Esophagus (tissue), 2 donors: Measurements from ENCODE around the gene PRKD1. TPM values are rescaled to one million over a fixed set of nuclear protein-coding genes. Genes with fewer than 3 reads are reported as not detected.

ENCODE experiments used
- H3K27ac ChIP-seq, 2 donors: one replicate each; pipeline ENCODE4 v1.5.1; 2013; ENCODE audit warnings: low read depth in 2 of 2, mild to moderate bottlenecking in 2 of 2, inconsistent platforms in 1 of 2, low read length in 1 of 2, moderate library complexity in 1 of 2
- H3K27me3 ChIP-seq, 2 donors: one replicate each; pipeline ENCODE4 v1.6.1; 2013; ENCODE audit warnings: low read length in 2 of 2, control low read depth in 1 of 2, mild to moderate bottlenecking in 1 of 2; ENCODE audit not compliant: insufficient read depth in 2 of 2, control insufficient read depth in 1 of 2
- H3K36me3 ChIP-seq, 2 donors: one replicate each; pipeline ENCODE4 v1.6.1; 2013; ENCODE audit warnings: low read length in 1 of 2; ENCODE audit not compliant: control insufficient read depth in 2 of 2, insufficient read depth in 2 of 2
- H3K4me1 ChIP-seq, 2 donors: one replicate each; pipeline ENCODE4 v1.6.1; 2013; ENCODE audit warnings: low read length in 1 of 2; ENCODE audit not compliant: control insufficient read depth in 2 of 2, insufficient read depth in 2 of 2
- H3K4me3 ChIP-seq, 2 donors: one replicate each; pipeline ENCODE4 v1.5.1; 2013; ENCODE audit warnings: low read length in 2 of 2, mild to moderate bottlenecking in 2 of 2, low read depth in 1 of 2, moderate library complexity in 1 of 2
- H3K9me3 ChIP-seq, 2 donors: one replicate each; pipeline ENCODE4 v1.6.1; 2013; ENCODE audit warnings: mild to moderate bottlenecking in 2 of 2, low read depth in 1 of 2, low read length in 1 of 2, moderate library complexity in 1 of 2; ENCODE audit not compliant: control insufficient read depth in 2 of 2, insufficient read depth in 1 of 2
- WGBS, 2 donors: extraction: QIAGEN DNeasy Blood & Tissue Kit; methylation state at CpG; one replicate each; pipeline ENCODE4 v1.1.7; 2013; 5-methylcytosine and 5-hydroxymethylcytosine counted together
- polyA plus RNA-seq, 2 donors: library from polyadenylated mRNA; stranded (reverse); fragments of 200-250 nt; gene quantifications; one replicate each; pipeline ENCODE4 v1.2.3, GENCODE V29; 2013
- donor health status: healthy with polysubstance abuse.
- donor health status: Bipolar disorder and iron deficiency.

Gene PRKD1
- polyA plus RNA-seq, 2 donors: 1.1 to 1.4 TPM

DNA sequence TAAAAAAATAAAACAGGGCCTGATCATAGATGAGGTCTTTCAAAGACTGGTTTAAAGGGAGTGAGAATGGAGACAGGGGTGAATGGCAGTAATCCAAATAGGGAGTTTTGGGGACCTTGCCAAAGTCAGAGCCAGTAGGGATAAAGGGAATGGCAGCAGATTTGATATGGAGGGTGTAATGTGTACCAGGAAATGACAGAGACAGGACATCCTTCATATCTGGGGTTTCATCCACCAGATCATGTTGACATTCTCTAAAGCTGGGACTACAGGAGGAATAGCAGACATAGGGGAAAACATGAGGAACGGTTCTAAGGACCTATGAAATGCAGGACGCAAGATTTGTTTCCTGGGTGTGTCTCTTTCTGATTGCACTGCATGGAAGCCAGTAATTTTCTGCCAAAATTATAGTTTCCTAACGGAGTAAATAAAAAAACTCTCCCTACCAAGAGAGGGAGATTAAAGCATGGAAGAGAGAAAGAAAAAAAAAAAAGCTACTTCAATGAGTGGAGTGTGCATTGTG, 169.9 kb downstream of the PRKD1 start:
- 53 to 62% methylated on average over 3 of the region's 3 CpGs for WGBS, 2 donors
- Histone ChIP-seq H3K27me3 (no peaks in the 10 kb centered on the region), H3K4me3 (no peak overlapping the region), H3K27ac (no peak overlapping the region), H3K4me1 (no peaks in the 10 kb centered on the region), H3K36me3 (no peaks in the 10 kb centered on the region), H3K9me3 (no peaks in the 10 kb centered on the region)

DNA sequence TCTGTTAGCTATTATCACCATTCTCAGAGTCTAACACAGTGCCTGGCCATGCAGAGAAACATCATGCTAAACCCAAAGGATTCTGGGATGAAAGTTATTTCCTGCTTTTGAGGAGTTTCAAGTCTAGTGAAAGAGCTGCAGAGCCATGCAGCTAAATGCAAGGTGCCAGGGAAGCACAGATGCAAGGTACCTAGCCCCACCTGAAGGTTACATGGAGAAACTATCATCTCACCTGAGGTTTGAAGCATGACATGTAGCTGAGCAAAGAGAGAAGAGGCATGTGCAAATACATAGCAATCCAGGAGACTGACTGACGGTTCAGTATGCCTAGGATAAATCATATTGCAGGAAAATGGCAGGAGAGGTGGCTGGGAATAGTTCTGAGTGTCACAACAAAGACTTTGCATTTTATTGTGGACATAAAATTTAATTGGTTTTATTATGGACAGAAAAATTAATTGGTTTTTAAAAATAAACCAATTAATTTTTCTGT, 170.4 kb downstream of the PRKD1 start:
- H3K27me3 ChIP-seq: no peaks in the 10 kb centered on the region
- H3K36me3 ChIP-seq: no peaks in the 10 kb centered on the region
- H3K4me3 ChIP-seq: no peak overlapping the region
- H3K27ac ChIP-seq: no peak overlapping the region
- H3K4me1 ChIP-seq: no peaks in the 10 kb centered on the region
- no peaks in the 10 kb centered on the region for H3K9me3 ChIP-seq
- 76 to 83% methylated on average over 1 of the region's 1 CpG for WGBS, 2 donors

DNA sequence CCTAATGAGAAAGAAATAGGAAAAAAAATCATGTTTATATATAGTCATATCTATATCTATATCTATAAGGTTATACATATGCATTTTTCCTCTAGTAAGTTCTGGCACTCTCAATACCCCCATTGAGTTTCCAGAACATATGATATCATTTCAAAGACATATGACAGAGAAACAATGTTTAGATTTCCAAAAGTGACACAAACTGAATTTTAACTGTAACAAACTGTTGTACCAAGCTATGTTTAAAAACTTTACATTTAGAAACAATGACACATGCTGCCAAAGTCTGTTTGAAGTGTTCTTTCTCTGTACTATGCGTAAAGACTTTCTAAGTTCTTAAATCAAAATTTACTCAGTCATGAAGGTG, 171.6 kb downstream of the PRKD1 start:
- Histone ChIP-seq H3K9me3 (no peaks in the 10 kb centered on the region), H3K4me1 (no peaks in the 10 kb centered on the region), H3K4me3 (no peak overlapping the region), H3K27ac (no peak overlapping the region), H3K36me3 (no peaks in the 10 kb centered on the region), H3K27me3 (no peaks in the 10 kb centered on the region)
- WGBS, 2 donors: 96 to 97% methylated on average over 1 of the region's 1 CpG

DNA sequence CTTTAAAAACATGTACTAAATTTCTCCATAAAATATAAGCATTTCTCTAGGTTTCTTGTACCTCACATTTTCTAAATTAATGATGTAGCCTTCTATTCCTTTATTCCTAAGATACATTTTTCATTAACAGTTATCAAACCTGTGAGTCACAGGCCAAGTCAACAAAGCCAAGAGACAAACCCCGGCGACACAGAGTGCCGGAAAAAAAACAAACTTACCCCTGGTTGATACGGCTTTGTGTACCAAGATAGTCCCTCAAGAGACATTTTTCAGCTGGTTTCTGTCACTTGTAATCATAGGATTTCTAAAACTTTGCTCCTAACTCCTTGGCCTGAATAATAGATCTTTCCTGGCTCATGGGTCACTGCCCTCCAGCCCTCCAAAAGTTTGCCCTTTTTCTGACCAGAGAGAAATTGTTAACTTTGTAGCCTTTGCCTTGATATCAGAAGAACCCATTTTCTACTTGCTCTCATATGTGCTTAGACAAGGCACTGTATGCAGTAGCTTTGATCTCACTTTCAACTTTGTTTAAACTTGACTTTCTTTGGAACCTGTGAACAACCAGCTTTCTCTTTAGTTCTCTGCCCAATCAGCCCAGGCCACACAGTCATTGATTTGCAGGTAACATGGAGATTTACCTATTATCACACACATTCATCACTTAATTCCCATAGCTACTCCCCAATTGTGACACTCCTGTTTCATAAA, 172.2 kb downstream of the PRKD1 start:
- no peak overlapping the region for H3K4me3 ChIP-seq
- WGBS, 2 donors: 45 to 50% methylated on average over 4 of the region's 4 CpGs
- H3K9me3 ChIP-seq: no peaks in the 10 kb centered on the region
- H3K36me3 ChIP-seq: no peaks in the 10 kb centered on the region
- H3K27ac ChIP-seq: no peak overlapping the region
- H3K27me3 ChIP-seq: no peaks in the 10 kb centered on the region
- H3K4me1 ChIP-seq: no peaks in the 10 kb centered on the region

DNA sequence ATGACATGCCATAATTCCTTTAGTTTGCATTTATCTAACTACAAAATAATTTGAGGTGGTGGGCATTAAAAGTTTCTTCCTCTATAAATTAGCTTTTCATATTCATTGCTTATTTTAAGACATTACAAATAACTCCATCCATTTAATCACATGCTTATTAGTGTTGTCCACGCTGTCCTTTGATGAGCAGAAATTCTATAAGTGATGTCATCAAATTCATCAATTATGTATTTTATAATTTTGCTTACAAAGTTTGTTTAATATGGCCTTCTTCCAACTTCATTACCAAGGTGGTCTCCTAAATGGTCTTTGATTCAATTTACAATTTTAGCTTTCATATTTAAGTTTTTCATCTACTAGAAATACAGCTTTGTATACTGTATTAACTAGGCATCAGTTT, 173.5 kb downstream of the PRKD1 start:
- no peak overlapping the region for H3K27ac ChIP-seq
- no peaks in the 10 kb centered on the region for H3K4me1 ChIP-seq
- H3K27me3 ChIP-seq: no peaks in the 10 kb centered on the region
- H3K9me3 ChIP-seq: no peaks in the 10 kb centered on the region
- no peak overlapping the region for H3K4me3 ChIP-seq
- WGBS, 2 donors: 80 to 95% methylated on average over 1 of the region's 1 CpG
- H3K36me3 ChIP-seq: no peaks in the 10 kb centered on the region

DNA sequence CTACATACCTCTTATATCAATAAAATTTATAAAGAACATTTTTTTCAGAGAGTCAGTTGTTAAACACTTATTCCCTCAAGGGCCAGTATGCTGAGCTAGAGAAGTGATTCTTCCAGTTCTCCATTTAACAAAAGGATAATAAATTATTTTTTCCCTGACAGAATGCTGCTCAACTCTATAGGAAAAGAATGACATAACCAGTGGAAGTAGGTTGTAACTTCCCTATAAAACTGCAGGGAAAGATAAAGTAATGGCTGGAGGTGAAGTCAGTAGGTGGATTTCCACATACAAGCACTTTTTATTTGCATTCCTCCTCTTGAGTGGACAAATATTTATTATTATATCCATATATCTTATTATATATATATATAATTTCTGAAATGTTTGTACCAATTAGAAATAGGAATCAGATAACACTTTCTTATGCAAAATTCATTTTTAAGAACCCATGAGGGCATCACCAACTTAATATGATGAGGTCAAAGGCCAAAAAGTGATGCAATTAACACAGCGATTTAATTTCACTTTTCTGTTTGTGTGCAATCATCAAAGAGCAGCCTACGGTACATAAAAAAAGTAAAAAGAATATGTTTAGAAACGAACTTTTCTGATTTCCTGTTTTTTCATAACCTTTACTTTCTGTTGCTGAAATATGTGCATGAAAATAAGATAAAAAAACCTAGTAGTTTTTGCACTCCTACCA, 175.3 kb downstream of the PRKD1 start:
- 68 to 81% methylated on average over 3 of the region's 3 CpGs for WGBS, 2 donors
- H3K4me1 ChIP-seq: no peaks in the 10 kb centered on the region
- no peak overlapping the region for H3K4me3 ChIP-seq
- H3K27ac ChIP-seq: no peak overlapping the region
- H3K36me3 ChIP-seq: no peaks in the 10 kb centered on the region
- H3K9me3 ChIP-seq: no peaks in the 10 kb centered on the region
- no peaks in the 10 kb centered on the region for H3K27me3 ChIP-seq

DNA sequence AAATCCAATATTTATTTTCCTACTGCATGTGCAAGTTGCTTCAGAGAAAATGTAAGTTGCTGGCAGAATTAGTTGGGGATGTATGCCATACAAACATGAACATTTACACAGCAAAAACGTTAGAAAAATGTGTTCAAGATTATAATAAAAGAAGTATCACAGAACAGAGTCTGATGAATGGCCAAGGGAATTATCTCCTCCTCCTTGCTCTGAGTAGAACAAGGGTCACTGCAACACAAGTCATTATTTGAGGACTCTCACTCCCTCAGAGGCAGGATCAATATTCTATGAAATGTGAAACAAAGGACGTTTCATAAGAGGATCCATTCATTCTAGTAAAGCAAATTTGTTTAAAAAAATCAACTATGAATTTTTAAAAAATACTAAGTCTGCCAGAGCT, 177.8 kb downstream of the PRKD1 start:
- H3K4me1 ChIP-seq: no peaks in the 10 kb centered on the region
- H3K4me3 ChIP-seq: no peak overlapping the region
- no peaks in the 10 kb centered on the region for H3K9me3 ChIP-seq
- H3K27me3 ChIP-seq: no peaks in the 10 kb centered on the region
- WGBS, 2 donors: 28 to 37% methylated on average over 2 of the region's 2 CpGs
- no peaks in the 10 kb centered on the region for H3K36me3 ChIP-seq
- no peak overlapping the region for H3K27ac ChIP-seq

DNA sequence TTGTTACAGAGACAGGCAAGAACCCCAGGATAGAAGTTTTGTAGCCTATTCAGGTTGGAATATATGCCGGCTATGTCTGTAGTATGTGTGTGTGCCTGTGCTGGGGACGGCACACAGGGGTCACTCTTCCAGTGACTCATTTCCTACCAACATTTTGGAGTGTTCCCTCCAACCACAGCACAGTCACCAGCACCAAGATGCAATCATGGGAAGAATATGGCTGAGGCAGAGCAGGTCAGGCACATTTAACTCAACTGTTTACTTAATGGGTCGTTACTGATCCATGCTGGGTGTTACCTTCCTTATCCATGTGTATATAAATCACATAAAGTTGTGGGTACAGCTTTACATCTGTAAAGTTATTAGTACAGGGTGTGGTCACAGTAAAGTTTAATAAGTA, 178.3 kb downstream of the PRKD1 start:
- no peaks in the 10 kb centered on the region for H3K4me1 ChIP-seq
- H3K4me3 ChIP-seq: no peak overlapping the region
- H3K27me3 ChIP-seq: no peaks in the 10 kb centered on the region
- no peak overlapping the region for H3K27ac ChIP-seq
- 41 to 54% methylated on average over 3 of the region's 3 CpGs for WGBS, 2 donors
- no peaks in the 10 kb centered on the region for H3K36me3 ChIP-seq
- no peaks in the 10 kb centered on the region for H3K9me3 ChIP-seq

DNA sequence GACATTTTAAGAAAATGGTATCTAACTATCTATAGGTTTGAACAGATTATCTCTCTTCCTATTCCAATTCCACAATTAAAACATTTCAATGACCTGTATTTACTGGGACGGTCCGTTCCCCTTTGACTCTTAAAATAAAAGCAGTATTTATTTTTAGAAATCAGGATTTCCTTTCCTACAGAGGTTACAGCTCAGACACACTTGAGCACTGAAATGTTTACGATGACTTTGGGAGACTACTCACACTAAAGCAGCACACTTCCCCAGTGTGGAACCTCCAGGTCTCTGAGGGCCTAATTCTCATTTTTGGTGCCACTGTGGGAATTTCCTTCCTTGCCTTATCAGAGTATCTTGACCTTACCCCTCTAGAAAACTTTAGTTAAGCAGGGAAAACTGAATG, 181.8 kb downstream of the PRKD1 start:
- H3K27me3 ChIP-seq: no peaks in the 10 kb centered on the region
- H3K9me3 ChIP-seq: no peaks in the 10 kb centered on the region
- H3K4me3 ChIP-seq: no peak overlapping the region
- H3K36me3 ChIP-seq: no peaks in the 10 kb centered on the region
- 60 to 66% methylated on average over 3 of the region's 3 CpGs for WGBS, 2 donors
- no peaks in the 10 kb centered on the region for H3K4me1 ChIP-seq
- H3K27ac ChIP-seq: no peak overlapping the region
